ENCODE data around the gene ALOX12.
A peak's percentile ranks its signal among the peaks of the same experiment; 100 is the strongest.
"Not testable (repeated sequence)": the region's sequence is repeated elsewhere in the genome, so short reads cannot be mapped to it uniquely, and the experiment has no call there.

Gene ALOX12

DNA sequence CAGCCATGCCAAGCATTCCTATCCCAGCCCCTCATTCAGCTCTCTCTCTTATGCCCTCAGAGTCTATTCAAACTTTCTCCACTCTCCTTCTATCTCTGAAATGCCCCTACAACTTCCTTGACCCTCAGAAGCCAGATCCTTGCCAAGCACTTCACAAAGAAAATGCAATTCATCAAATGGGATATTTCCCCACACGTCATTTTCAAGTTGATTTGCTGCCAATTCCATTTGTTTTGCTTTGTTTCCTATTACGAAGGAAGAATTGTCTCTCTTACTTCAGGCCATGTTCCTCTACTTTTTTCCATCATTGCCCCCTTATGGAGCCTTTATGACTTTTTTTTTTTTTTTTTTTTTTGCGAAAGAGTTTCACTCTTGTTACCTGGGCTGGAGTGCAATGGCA lies 9.2 kb upstream of the ALOX12 start:
- no peak overlapping the region for H3K27ac ChIP-seq
- H3K27me3 ChIP-seq: no peaks in the 10 kb centered on the region
- no peaks in the 10 kb centered on the region for H3K4me1 ChIP-seq (ENCODE audit: control insufficient read depth in 1 of 2, insufficient read depth in 1 of 2, low read depth in 1 of 2, low read length in 1 of 2)
- H3K4me3 ChIP-seq (ENCODE audit: low read depth in 1 of 2, low read length in 1 of 2): no peak overlapping the region
- no peaks in the 10 kb centered on the region for H3K9me3 ChIP-seq
- no peaks in the 10 kb centered on the region for H3K36me3 ChIP-seq
- TF ChIP-seq, protein P1, sequence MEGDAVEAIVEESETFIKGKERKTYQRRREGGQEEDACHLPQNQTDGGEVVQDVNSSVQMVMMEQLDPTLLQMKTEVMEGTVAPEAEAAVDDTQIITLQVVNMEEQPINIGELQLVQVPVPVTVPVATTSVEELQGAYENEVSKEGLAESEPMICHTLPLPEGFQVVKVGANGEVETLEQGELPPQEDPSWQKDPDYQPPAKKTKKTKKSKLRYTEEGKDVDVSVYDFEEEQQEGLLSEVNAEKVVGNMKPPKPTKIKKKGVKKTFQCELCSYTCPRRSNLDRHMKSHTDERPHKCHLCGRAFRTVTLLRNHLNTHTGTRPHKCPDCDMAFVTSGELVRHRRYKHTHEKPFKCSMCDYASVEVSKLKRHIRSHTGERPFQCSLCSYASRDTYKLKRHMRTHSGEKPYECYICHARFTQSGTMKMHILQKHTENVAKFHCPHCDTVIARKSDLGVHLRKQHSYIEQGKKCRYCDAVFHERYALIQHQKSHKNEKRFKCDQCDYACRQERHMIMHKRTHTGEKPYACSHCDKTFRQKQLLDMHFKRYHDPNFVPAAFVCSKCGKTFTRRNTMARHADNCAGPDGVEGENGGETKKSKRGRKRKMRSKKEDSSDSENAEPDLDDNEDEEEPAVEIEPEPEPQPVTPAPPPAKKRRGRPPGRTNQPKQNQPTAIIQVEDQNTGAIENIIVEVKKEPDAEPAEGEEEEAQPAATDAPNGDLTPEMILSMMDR (IDR thresholded peaks at IDR 0.05): no peak

DNA sequence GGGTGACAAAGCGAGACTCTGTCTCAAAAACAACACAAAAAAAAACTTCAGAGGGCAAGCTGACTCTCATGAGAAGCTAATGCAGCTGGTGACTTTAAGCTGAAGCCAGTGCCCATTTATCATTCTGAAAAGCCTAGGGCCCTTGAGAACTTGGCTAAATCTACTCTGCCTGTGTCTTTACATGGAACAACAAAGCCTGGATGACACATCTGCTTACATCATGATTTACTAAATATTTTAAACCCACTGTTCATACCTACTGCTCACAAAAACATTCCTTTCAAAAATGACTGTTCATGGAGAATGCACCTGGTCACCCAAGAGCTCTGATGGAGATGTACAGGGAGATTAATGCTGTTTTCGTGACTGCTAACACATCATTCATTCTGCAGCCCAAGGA lies 6.1 kb upstream of the ALOX12 start:
- no peaks in the 10 kb centered on the region for H3K4me1 ChIP-seq (ENCODE audit: control insufficient read depth in 1 of 2, insufficient read depth in 1 of 2, low read depth in 1 of 2, low read length in 1 of 2)
- no peaks in the 10 kb centered on the region for H3K9me3 ChIP-seq
- no peak overlapping the region for H3K27ac ChIP-seq
- TF ChIP-seq, protein P1 (IDR thresholded peaks at IDR 0.05): no peak
- H3K27me3 ChIP-seq: no peaks in the 10 kb centered on the region
- no peaks in the 10 kb centered on the region for H3K36me3 ChIP-seq
- H3K4me3 ChIP-seq (ENCODE audit: low read depth in 1 of 2, low read length in 1 of 2): no peak overlapping the region

DNA sequence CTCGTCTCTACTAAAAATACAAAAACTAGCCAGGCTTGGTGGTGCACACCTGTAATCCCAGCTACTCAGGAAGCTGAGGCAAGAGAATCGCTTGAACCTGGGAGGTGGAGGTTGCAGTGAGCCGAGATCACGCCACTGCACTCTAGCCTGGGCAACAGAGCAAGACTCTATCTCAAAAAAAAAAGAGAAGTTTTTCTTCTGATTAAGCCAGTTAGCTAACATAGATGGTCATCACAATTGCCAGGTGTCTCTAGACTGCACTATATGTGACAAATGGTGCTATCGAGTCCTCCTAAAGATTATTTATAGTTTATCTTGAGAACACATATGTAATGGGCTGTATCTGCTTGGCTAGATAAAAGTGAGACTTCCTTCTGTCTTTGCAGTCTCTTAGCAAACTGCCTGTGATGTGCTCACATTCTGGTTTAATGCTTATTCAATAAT lies 2.2 kb upstream of the ALOX12 start:
- peaks cover 27% of the 10 kb centered on the region for H3K36me3 ChIP-seq
- H3K4me1 ChIP-seq (ENCODE audit: control insufficient read depth in 1 of 2, insufficient read depth in 1 of 2, low read depth in 1 of 2, low read length in 1 of 2); H3K4me3 ChIP-seq (ENCODE audit: low read depth in 1 of 2, low read length in 1 of 2); H3K27ac ChIP-seq; H3K27me3 ChIP-seq; H3K9me3 ChIP-seq: not testable (repeated sequence)

DNA sequence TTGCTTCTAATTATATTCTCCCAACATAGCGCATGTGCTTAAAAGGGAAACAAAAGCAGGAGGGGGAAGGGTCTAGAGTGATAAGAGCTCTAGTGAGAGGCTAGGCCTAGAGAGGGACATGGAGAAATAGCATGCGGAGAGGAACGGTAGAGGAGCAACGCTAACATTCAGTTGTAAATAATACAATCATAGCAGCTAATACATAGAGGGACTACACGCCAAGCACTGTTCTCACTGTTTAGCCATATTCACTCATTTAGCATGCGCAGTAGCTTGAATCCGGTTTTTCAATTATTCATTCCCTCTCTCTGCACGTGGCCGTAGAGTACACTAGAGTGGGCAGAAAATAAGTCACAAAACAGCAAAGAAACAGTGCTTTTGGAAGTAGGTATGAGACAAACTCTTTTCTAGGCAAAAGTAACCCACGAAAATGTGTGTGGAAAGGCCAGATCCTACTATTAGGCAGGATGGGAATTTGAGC lies 1.7 kb upstream of the ALOX12 start:
- H3K27ac ChIP-seq: no peak overlapping the region
- TF ChIP-seq, protein P1 (IDR thresholded peaks at IDR 0.05): no peak
- H3K36me3 ChIP-seq: peaks cover 32% of the 10 kb centered on the region
- H3K27me3 ChIP-seq: no peaks in the 10 kb centered on the region
- peaks cover 0 to 7% of the 10 kb centered on the region in 2 experiments for H3K4me1 ChIP-seq (ENCODE audit: control insufficient read depth in 1 of 2, insufficient read depth in 1 of 2, low read depth in 1 of 2, low read length in 1 of 2)
- no peaks in the 10 kb centered on the region for H3K9me3 ChIP-seq
- no peak overlapping the region for H3K4me3 ChIP-seq (ENCODE audit: low read depth in 1 of 2, low read length in 1 of 2)

DNA sequence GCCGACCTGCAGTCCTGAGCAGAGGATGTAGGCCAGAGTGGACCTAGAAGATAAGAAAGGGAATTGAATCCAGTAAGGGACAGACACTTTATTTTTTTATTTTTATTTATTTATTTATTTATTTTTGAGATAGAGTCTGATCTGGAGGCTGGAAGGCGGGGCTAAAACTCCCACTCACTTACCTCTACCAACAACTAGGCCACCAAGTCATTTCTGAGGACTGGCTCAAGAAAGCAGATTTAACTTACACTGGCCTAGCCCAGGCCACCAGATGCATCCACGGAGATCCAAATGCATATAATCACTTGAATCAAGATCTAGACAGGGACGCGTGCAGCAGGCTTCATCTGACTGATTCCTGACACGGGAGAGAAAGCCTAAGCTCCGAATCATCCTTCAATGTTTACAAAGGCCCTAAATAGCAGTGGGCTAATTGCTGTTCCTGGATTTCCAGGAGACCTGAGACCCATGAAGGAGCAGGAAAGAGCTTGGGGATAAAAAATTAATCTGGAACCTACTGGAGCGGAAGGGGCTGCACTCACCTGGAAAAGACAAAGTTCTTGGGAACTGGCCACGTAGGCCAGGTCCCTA lies 1.1 kb upstream of the ALOX12 start:
- Histone ChIP-seq H3K4me3 (ENCODE audit: low read depth in 1 of 2, low read length in 1 of 2) (no peak overlapping the region), H3K27ac (no peak overlapping the region), H3K36me3 (peaks cover 38% of the 10 kb centered on the region), H3K9me3 (no peaks in the 10 kb centered on the region), H3K27me3 (no peaks in the 10 kb centered on the region), H3K4me1 (ENCODE audit: control insufficient read depth in 1 of 2, insufficient read depth in 1 of 2, low read depth in 1 of 2, low read length in 1 of 2) (peaks cover 0 to 7% of the 10 kb centered on the region in 2 experiments)
- TF ChIP-seq, protein P1 (IDR thresholded peaks at IDR 0.05): no peak

DNA sequence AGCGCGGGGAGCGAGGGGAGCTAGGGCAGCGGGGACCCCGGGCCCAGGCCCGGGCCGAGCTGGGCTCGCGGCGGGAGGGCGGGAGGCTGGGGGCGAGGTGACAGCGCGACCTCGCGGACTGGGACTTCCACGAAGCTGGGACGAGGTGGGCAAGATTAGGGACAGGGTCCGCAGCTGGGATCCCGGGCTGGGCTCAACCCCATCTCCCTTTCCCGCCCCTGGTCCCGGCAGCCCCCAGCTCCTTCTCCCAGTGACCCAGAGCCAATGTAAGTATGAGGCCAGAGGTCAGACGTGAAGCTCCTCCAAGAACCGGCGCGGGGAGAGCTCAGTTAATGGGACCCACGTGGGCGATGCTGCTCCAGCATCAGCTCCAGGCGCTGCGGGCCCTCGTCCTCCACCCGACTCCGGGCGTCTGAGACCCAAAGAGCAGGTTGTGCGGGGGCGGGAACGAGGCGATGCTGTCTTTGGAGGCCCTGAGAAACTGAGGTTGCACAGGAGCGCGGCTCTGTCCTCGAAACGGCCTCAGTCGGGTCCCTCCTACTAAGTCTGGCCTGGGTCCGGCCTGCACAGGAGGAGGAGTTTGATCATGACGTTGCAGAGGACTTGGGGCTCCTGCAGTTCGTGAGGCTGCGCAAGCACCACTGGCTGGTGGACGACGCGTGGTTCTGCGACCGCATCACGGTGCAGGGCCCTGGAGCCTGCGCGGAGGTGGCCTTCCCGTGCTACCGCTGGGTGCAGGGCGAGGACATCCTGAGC lies 585 bp downstream of the ALOX12 start:
- peaks cover 55% of the 10 kb centered on the region for H3K36me3 ChIP-seq
- H3K4me3 ChIP-seq (ENCODE audit: low read depth in 1 of 2, low read length in 1 of 2): peak overlapping the region in 1 of 2 experiments; percentile 28
- H3K4me1 ChIP-seq (ENCODE audit: control insufficient read depth in 1 of 2, insufficient read depth in 1 of 2, low read depth in 1 of 2, low read length in 1 of 2): peaks cover 0 to 7% of the 10 kb centered on the region in 2 experiments
- no peaks in the 10 kb centered on the region for H3K9me3 ChIP-seq
- no peaks in the 10 kb centered on the region for H3K27me3 ChIP-seq
- H3K27ac ChIP-seq: no peak overlapping the region
- TF ChIP-seq, protein P1 (IDR thresholded peaks at IDR 0.05): no peak

Data from neutrophil (primary cell).